Dendritic cell treated with granulocyte-macrophage colony-stimulating factor and Interleukin-4, amounts not matched to agents 40 ng/mL and 50 ng/mL, for 4 days (primary cell): Measurements from ENCODE around the gene WDR35.
"Not testable (repeated sequence)": the region's sequence is repeated elsewhere in the genome, so short reads cannot be mapped to it uniquely, and the experiment has no call there.

ENCODE experiments used
- H3K27ac Mint-ChIP-seq: one replicate; pipeline ENCODE4 v1.8.0; 2022; ENCODE audit warnings: mild to moderate bottlenecking, mixed read lengths
- H3K27me3 Mint-ChIP-seq: one replicate; pipeline ENCODE4 v1.8.0; 2022; ENCODE audit warnings: mild to moderate bottlenecking, mixed read lengths
- H3K36me3 Mint-ChIP-seq: one replicate; pipeline ENCODE4 v1.8.0; 2022; ENCODE audit warnings: low read depth, mixed read lengths
- H3K4me1 Mint-ChIP-seq: one replicate; pipeline ENCODE4 v1.8.0; 2022; ENCODE audit warnings: low read depth, mixed read lengths
- H3K4me3 Mint-ChIP-seq: one replicate; pipeline ENCODE4 v1.8.0; 2022; ENCODE audit warnings: mild to moderate bottlenecking, moderate library complexity, mixed read lengths
- H3K9me3 Mint-ChIP-seq: one replicate; pipeline ENCODE4 v1.8.0; 2022; ENCODE audit warnings: mixed read lengths
- intact Hi-C: fragments of 100-400 bp; cut with micrococcal nuclease; formaldehyde crosslinking; loops from one replicate; pipeline ENCODE4 v1.15.0; 2022

The WDR35 gene

GRCh38 chr2:19901442-19902215 is 88.3 kb downstream of the WDR35 start, which contains the start of gene TTC32:
TSS of gene TTC32 (minus strand) at chr2:19901983. CDS start at chr2:19901854, 129 bp downstream.
- peaks cover 24% of the 10 kb centered on the region for H3K36me3 Mint-ChIP-seq
- peaks cover 6% of the 10 kb centered on the region for H3K27me3 Mint-ChIP-seq
- peak within 1 kb of the TSS; percentile 90 for H3K4me3 Mint-ChIP-seq
- H3K27ac Mint-ChIP-seq: peak within 1 kb of the TSS; percentile 98
- H3K9me3 Mint-ChIP-seq: no peaks in the 10 kb centered on the region
- peaks cover 32% of the 10 kb centered on the region for H3K4me1 Mint-ChIP-seq
- intact Hi-C loops: loop anchor here (1.0 to 5.0 kb wide), 5 partner anchors 91 to 1341 kb away; partner anchors contain the start of genes LDAH, RDH14 and WDR35

- H3K4me1 Mint-ChIP-seq: peaks cover 32% of the 10 kb centered on the region
- H3K27me3 Mint-ChIP-seq: peaks cover 4% of the 10 kb centered on the region
- H3K4me3 Mint-ChIP-seq: peak overlapping the region; percentile 90
- no peaks in the 10 kb centered on the region for H3K9me3 Mint-ChIP-seq
- H3K27ac Mint-ChIP-seq: peak overlapping the region; percentile 98
- peaks cover 24% of the 10 kb centered on the region for H3K36me3 Mint-ChIP-seq
- intact Hi-C loops: loop anchor here (1.0 to 5.0 kb wide), 4 partner anchors 91 to 1341 kb away; partner anchors contain the start of genes LDAH, RDH14 and WDR35
These were observed 88.9 kb downstream of the WDR35 start for GRCh38 chr2:19900931-19901441.

GRCh38 chr2:19899985-19900930 is 89.6 kb downstream of the WDR35 start:
- peak overlapping the region; percentile 90 for H3K4me3 Mint-ChIP-seq
- peaks cover 4% of the 10 kb centered on the region for H3K27me3 Mint-ChIP-seq
- H3K9me3 Mint-ChIP-seq: no peaks in the 10 kb centered on the region
- intact Hi-C loops: loop anchor here (5.0 kb wide), 3 partner anchors 92 to 922 kb away; partner anchors contain the start of genes LDAH and WDR35
- H3K4me1 Mint-ChIP-seq: peaks cover 32% of the 10 kb centered on the region
- peaks cover 24% of the 10 kb centered on the region for H3K36me3 Mint-ChIP-seq
- peak overlapping the region; percentile 98 for H3K27ac Mint-ChIP-seq

GRCh38 chr2:19898592-19899329 is 91.1 kb downstream of the WDR35 start:
- Mint-ChIP-seq H3K27me3 (no peaks in the 10 kb centered on the region), H3K36me3 (peaks cover 30% of the 10 kb centered on the region), H3K27ac (no peak overlapping the region), H3K9me3 (no peaks in the 10 kb centered on the region), H3K4me3 (no peak overlapping the region), H3K4me1 (peaks cover 38% of the 10 kb centered on the region)
- intact Hi-C loops: no loop called here

GRCh38 chr2:19897623-19898245 is 92.2 kb downstream of the WDR35 start:
- no peaks in the 10 kb centered on the region for H3K9me3 Mint-ChIP-seq
- peaks cover 35% of the 10 kb centered on the region for H3K36me3 Mint-ChIP-seq
- no peaks in the 10 kb centered on the region for H3K27me3 Mint-ChIP-seq
- H3K4me1 Mint-ChIP-seq: peaks cover 38% of the 10 kb centered on the region
- H3K27ac Mint-ChIP-seq: no peak overlapping the region
- intact Hi-C loops: no loop called here
- no peak overlapping the region for H3K4me3 Mint-ChIP-seq

- Mint-ChIP-seq H3K4me1 (peaks cover 46% of the 10 kb centered on the region), H3K9me3 (peaks cover 9% of the 10 kb centered on the region), H3K27ac (no peak overlapping the region), H3K4me3 (no peak overlapping the region), H3K36me3 (peaks cover 25% of the 10 kb centered on the region), H3K27me3 (no peaks in the 10 kb centered on the region)
- intact Hi-C loops: no loop called here
These were observed 94.4 kb downstream of the WDR35 start for GRCh38 chr2:19895535-19895934.

GRCh38 chr2:19894134-19894792 is 95.6 kb downstream of the WDR35 start:
- peaks cover 25% of the 10 kb centered on the region for H3K36me3 Mint-ChIP-seq
- intact Hi-C loops: no loop called here
- H3K9me3 Mint-ChIP-seq: peaks cover 9% of the 10 kb centered on the region
- H3K4me1 Mint-ChIP-seq: peaks cover 44% of the 10 kb centered on the region
- no peaks in the 10 kb centered on the region for H3K27me3 Mint-ChIP-seq
- no peak overlapping the region for H3K27ac Mint-ChIP-seq
- H3K4me3 Mint-ChIP-seq: no peak overlapping the region

GRCh38 chr2:19893520-19894133 is 96.3 kb downstream of the WDR35 start:
- intact Hi-C loops: no loop called here
- Mint-ChIP-seq H3K4me3 (no peak overlapping the region), H3K27ac (no peak overlapping the region), H3K4me1 (peaks cover 46% of the 10 kb centered on the region), H3K9me3 (peaks cover 9% of the 10 kb centered on the region), H3K36me3 (peaks cover 25% of the 10 kb centered on the region), H3K27me3 (no peaks in the 10 kb centered on the region)

GRCh38 chr2:19891971-19892370 is 97.9 kb downstream of the WDR35 start:
- intact Hi-C loops, H3K27me3 Mint-ChIP-seq, H3K4me3 Mint-ChIP-seq, H3K9me3 Mint-ChIP-seq: not testable (repeated sequence)
- Mint-ChIP-seq H3K27ac (peak overlapping the region; percentile 67), H3K36me3 (peaks cover 17% of the 10 kb centered on the region), H3K4me1 (peaks cover 48% of the 10 kb centered on the region)

GRCh38 chr2:19890104-19890503 is 99.8 kb downstream of the WDR35 start:
- Mint-ChIP-seq H3K4me1 (peaks cover 62% of the 10 kb centered on the region), H3K9me3 (peaks cover 9% of the 10 kb centered on the region), H3K27me3 (peaks cover 3% of the 10 kb centered on the region), H3K36me3 (peaks cover 17% of the 10 kb centered on the region), H3K27ac (no peak overlapping the region), H3K4me3 (no peak overlapping the region)
- intact Hi-C loops: no loop called here

GRCh38 chr2:19888831-19889230 is 101.1 kb downstream of the WDR35 start:
- peaks cover 9% of the 10 kb centered on the region for H3K9me3 Mint-ChIP-seq
- intact Hi-C loops: no loop called here
- H3K27me3 Mint-ChIP-seq: peaks cover 3% of the 10 kb centered on the region
- H3K4me1 Mint-ChIP-seq: peaks cover 56% of the 10 kb centered on the region
- H3K27ac Mint-ChIP-seq: peak overlapping the region; percentile 55
- H3K4me3 Mint-ChIP-seq: no peak overlapping the region
- peaks cover 11% of the 10 kb centered on the region for H3K36me3 Mint-ChIP-seq

- H3K27me3 Mint-ChIP-seq: peaks cover 3% of the 10 kb centered on the region
- H3K9me3 Mint-ChIP-seq: peaks cover 9% of the 10 kb centered on the region
- intact Hi-C loops: no loop called here
- peaks cover 6% of the 10 kb centered on the region for H3K36me3 Mint-ChIP-seq
- H3K4me3 Mint-ChIP-seq: no peak overlapping the region
- peak overlapping the region; percentile 55 for H3K27ac Mint-ChIP-seq
- peaks cover 68% of the 10 kb centered on the region for H3K4me1 Mint-ChIP-seq
These were observed 102.4 kb downstream of the WDR35 start for GRCh38 chr2:19887510-19887909.
